T-helper 1 cell treated with Interleukin-12 subunit alpha and Interleukin-12 subunit beta and Interleukin-4 antibody, amounts not matched to agents 30 μg/mL and 1 μg/mL, for 36 hours (primary cell): ENCODE data around the gene ROCK1.
"Not testable (repeated sequence)": the region's sequence is repeated elsewhere in the genome, so short reads cannot be mapped to it uniquely, and the experiment has no call there.

Source experiments
- H3K27ac Mint-ChIP-seq: one replicate; pipeline ENCODE4 v1.8.0; 2021; ENCODE audit warnings: mild to moderate bottlenecking, mixed read lengths
- H3K27me3 Mint-ChIP-seq: one replicate; pipeline ENCODE4 v1.8.0; 2021; ENCODE audit warnings: low read depth, mixed read lengths
- H3K36me3 Mint-ChIP-seq: one replicate; pipeline ENCODE4 v1.8.0; 2021; ENCODE audit warnings: low read depth, mixed read lengths
- H3K4me1 Mint-ChIP-seq: one replicate; pipeline ENCODE4 v1.8.0; 2021; ENCODE audit warnings: low read depth, mixed read lengths
- H3K4me3 Mint-ChIP-seq: one replicate; pipeline ENCODE4 v1.8.0; 2021; ENCODE audit warnings: mild to moderate bottlenecking, moderate library complexity, mixed read lengths
- H3K9me3 Mint-ChIP-seq: one replicate; pipeline ENCODE4 v1.8.0; 2021; ENCODE audit warnings: mixed read lengths

Gene ROCK1

DNA sequence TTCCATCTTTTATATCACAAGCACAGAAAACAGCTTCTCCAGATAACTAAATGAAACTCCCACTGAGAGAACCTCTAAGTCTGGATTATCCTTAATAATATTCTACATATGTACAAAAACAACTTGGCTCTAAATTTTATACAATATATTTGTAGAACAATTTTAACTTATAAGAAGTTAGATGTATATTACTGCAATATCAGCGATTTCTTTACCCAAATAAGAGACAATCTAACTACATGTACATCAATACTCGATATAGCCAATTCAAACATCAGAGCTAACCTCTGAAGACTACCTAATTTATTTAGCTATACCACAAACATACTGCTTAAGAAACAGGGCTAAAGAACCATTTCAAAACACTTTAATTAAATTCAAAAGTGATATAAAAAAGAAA, 148.6 kb downstream of the ROCK1 start:
- no peaks in the 10 kb centered on the region for H3K4me1 Mint-ChIP-seq
- H3K4me3 Mint-ChIP-seq = no peak overlapping the region
- peaks cover 21% of the 10 kb centered on the region for H3K36me3 Mint-ChIP-seq
- no peaks in the 10 kb centered on the region for H3K27me3 Mint-ChIP-seq
- no peaks in the 10 kb centered on the region for H3K9me3 Mint-ChIP-seq
- no peak overlapping the region for H3K27ac Mint-ChIP-seq

DNA sequence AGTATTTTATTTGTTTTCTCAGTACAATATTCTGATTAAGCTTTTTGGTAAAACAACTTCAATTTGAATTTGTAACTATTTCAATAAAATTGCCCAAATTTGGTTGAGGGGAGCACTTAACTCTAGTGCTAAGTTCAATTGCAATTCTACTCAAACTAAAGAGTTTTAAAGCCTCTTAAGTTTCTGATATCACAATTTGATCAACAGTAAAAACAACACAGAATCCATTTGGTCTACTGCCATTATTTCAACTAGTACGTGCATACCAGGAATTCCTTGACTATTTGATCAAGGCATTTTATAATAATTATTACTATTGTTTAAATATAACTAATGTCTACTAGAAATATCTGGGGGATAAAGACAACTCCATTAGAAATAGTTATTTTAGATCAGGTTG, 150.9 kb downstream of the ROCK1 start:
- H3K27ac Mint-ChIP-seq = no peak overlapping the region
- peaks cover 16% of the 10 kb centered on the region for H3K36me3 Mint-ChIP-seq
- no peaks in the 10 kb centered on the region for H3K27me3 Mint-ChIP-seq
- H3K4me1 Mint-ChIP-seq = no peaks in the 10 kb centered on the region
- no peaks in the 10 kb centered on the region for H3K9me3 Mint-ChIP-seq
- H3K4me3 Mint-ChIP-seq = no peak overlapping the region

GRCh38 chr18:20950827-20951226, 160.8 kb downstream of the ROCK1 start:
- H3K36me3 Mint-ChIP-seq = peaks cover 14% of the 10 kb centered on the region
- H3K27ac Mint-ChIP-seq, H3K9me3 Mint-ChIP-seq, H3K27me3 Mint-ChIP-seq, H3K4me1 Mint-ChIP-seq, H3K4me3 Mint-ChIP-seq: not testable (repeated sequence)
